ENCODE data around the gene CSNK1A1. TPM values are rescaled to one million over a fixed set of nuclear protein-coding genes. Genes with fewer than 3 reads are reported as not detected.

CSNK1A1 gene
- 469 and 504 TPM in 2 replicates for total RNA-seq

DNA sequence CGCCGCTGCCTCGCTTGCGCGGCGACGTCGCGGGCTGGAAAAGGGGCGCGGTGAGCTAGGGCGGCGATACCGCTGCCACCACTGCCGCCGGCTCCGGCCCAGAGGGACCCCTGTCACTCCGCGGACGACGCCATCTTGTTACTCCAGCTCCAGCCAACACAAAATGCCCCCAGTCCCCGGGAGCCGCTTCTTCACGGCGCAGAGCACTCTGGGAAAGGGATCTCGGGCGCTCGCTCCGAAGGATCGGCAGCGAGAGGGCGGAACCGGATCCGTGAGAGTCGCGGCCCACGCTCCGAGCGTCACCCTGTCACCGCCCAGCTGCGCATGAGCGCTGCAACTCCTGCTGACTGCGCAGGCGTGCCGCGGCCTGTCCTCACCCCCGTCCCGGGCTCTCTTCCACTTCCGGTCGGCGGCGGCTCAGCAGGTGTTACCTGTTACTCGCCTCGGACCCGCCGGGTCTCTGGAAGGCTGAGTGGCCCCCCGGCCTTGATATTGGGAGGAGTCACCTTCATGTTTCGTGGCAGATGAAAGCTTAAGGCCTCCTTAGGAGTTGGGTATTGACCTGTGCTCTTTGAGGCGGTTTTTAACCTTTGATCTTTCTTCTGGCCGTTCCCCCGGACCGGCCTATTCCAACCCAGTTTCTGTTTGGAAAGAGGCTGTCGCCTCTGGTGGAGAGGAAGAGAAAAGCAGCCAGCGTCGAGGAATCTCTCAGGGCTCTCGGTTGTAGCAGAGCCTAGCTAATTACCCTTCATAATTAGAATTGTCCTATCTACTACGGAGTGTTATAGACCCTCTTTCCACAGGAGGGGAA is at the start of gene CSNK1A1:
TSS of gene CSNK1A1 (minus strand) at position 213 of the 811 bp plus-strand sequence. CDS start 475 bp downstream, outside the sequence.

DNA sequence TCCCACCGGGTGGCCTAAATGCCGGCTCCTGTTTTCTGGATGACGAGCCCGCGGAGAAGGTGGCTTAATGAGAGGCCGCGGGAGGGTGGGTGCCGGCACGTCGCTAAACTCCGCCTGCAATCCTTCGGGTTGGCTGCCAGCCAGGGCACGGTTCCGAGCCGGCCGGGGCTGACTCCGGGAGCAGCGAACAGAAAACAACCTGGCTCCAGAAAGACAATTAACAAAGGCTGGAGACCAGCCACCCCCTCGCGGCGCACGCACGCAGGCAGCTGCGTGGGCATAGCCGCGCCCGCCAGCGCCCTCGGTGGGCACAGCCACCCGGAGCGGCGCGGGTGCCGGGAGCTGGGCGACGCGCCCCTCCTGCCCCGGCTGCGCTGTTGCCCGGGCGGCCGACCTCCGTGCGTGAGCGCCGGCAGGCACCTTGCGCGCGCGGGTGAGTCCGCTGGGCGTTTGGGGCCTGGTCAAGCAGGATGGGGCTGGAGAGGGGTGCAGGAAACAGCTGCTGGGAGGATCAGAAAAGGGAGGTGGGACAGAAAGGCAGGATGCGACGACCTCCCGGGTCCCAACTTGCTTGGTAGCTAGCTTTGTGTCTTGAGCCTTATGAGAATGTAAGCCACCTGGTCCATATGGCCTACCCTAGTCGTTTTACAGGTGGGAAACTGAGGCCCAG is 30.1 kb upstream of the CSNK1A1 start, which contains the start of gene ARHGEF37:
TSS of gene ARHGEF37 (plus strand) at position 307 of the 670 bp plus-strand sequence. CDS start 16,272 bp downstream, outside the sequence.

Other genes starting within 250 kb of the CSNK1A1 start
- 21.5 and 23.2 TPM in 2 replicates for gene GRPEL2, start 205.9 kb downstream of the CSNK1A1 start, total RNA-seq
- gene PCYOX1L, start 193.4 kb downstream of the CSNK1A1 start, total RNA-seq: 3.2 and 4.2 TPM in 2 replicates
- gene IL17B, start 172.1 kb downstream of the CSNK1A1 start, total RNA-seq: not detected in 2 replicates
- gene ARHGEF37, start 30.1 kb upstream of the CSNK1A1 start, total RNA-seq: 1.9 and 2.4 TPM in 2 replicates
- 0.97 and 1.2 TPM in 2 replicates for gene PPARGC1B, start 178.9 kb upstream of the CSNK1A1 start, total RNA-seq